ENCODE results near the gene STK11. TPM values are rescaled to one million over a fixed set of nuclear protein-coding genes. Genes with fewer than 3 reads are reported as not detected.

The STK11 gene
- total RNA-seq, 4 donors from 2014 or later, result 38.0 to 48.4 (median 44.2) TPM

DNA sequence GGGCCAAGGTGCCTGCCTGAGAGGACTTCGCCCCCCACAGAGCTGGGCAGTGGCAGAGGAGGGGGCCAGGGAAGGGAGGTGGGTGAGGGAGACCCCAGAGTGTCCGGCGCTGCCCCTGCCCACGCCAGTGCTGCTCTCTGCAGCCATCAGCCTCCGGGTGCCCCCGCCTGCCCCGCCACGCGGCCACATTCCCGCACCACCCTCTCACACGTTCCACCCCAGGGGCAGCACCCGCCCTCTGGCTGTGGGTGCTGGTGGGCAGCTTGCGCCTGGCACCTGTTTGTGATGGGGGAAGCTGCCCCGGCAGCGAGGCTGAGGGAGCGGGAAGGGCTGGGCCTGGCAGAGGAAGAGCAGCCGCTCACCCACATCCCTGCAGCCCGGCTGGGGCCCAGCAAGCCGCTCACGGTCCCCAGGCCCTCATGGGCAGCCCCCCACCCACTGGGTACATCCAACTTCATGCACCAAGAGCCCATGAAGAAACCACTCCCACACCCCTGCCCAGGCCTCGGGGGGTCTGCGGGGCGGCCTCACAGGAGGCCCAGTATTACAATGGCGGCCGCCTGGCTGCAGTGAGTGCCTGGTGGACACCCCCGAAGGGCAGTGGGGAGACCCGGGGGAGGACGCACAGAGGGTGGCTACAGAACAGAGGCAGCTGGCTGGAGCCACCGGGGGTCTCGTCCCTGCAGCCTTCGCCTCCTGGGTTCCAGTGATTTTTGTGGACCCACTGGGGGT is 45.5 kb upstream of the STK11 start:
- DNase-seq (ENCODE audit: low spot score), result no peak
- TF ChIP-seq, protein P1, sequence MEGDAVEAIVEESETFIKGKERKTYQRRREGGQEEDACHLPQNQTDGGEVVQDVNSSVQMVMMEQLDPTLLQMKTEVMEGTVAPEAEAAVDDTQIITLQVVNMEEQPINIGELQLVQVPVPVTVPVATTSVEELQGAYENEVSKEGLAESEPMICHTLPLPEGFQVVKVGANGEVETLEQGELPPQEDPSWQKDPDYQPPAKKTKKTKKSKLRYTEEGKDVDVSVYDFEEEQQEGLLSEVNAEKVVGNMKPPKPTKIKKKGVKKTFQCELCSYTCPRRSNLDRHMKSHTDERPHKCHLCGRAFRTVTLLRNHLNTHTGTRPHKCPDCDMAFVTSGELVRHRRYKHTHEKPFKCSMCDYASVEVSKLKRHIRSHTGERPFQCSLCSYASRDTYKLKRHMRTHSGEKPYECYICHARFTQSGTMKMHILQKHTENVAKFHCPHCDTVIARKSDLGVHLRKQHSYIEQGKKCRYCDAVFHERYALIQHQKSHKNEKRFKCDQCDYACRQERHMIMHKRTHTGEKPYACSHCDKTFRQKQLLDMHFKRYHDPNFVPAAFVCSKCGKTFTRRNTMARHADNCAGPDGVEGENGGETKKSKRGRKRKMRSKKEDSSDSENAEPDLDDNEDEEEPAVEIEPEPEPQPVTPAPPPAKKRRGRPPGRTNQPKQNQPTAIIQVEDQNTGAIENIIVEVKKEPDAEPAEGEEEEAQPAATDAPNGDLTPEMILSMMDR (IDR thresholded peaks at IDR 0.05), result no peak
- no peak for ATAC-seq (ENCODE audit: low FRiP score)

DNA sequence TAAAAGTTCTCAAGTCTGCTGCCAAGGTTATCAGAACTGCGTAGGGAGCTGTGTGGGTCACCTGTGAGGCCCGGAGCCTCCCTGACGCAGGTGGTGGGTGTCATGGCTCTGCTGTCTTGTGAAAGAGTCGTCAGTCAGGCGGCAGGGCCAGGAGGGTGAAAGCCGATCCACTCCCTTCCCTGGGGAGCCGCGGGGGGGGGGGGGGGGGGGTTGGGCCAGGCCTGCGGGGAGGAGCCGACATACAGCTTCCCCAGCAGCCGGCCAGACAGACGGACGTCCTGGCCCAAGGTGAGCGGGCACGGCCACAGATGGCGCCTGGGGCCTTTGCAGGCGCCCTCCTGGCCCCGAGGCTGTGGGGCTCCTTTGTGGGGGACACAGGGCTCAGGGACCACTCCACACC is 43.9 kb upstream of the STK11 start:
- TF ChIP-seq, protein P1 (IDR thresholded peaks at IDR 0.05), result no peak
- ATAC-seq (ENCODE audit: low FRiP score), result peak; percentile 68
- no peak for DNase-seq (ENCODE audit: low spot score)

DNA sequence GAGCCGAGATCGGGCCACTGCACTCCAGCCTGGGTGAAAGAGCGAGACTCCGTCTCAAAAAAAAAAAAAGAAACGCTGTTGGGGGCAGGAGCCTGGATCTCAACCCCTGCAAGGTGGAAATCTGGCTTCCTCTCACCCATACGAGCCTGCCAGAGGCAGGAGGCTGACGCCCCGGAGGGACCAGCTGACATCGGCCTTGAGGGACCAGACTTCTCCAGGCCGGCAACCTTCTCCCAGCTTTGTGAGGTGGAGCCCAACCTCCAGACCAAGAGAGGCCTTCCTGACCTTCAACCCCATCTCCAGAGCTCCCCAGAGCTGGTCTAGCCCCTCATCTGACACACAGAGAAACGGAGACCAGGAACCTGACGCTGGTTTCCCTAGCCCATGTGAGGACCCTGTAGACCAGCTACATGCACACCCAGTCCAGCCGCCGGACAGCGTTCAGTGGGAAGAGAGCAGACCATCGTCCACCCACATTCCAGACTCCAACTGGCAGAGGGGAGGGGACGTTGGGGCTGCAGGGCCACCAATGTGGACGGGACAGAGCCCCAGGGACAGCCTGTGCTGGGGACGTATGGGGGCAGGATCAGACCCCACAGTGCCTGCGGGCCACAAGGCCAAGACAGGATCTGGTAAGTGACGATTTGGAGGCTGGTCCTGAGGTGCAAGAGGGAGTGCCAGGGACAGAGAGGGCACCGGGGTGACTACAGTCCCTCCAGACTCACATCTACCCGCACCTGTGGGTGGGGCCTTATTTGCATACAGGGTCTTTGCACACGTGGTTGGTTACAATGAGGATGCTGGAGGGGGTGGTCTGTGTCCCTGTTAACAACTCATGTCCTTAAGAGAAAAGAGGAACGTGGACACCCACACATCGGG is 42.9 kb upstream of the STK11 start:
- TF ChIP-seq, protein P1 (IDR thresholded peaks at IDR 0.05), result no peak
- no peak for DNase-seq (ENCODE audit: low spot score)
- no peak for ATAC-seq (ENCODE audit: low FRiP score)

DNA sequence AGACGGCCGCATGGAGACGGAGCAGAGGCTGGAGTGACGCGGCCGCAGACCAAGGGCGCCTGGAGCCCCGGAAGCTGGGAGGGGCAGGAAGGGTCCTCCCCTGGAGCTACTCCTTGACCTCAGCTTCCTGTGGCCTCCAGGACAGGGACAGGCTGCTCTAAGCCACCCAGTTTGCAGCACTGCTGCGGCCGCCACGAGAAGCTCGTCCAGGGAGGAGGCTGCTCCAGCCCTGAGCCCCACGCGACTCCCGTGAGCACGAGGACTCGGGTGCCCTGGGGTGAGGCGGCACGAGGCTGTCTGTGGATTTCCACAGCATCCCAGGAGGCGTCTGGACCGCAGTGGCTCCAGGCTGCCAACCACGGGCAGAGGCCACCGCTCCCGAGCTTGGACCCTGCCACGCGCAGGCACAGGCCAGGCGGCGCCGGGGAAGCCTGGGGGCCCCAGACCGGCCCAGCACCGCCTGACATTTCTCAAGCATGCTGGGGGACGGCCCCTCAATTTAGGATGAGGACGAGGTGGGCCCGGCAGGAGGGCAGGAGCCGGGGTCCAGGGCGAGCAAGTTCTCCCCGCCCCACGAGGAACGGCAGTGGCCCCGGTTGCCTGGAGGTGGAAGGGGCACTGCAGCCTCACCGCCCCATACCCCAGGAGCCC is 42.2 kb upstream of the STK11 start:
- TF ChIP-seq, protein P1 (IDR thresholded peaks at IDR 0.05), result no peak
- ATAC-seq (ENCODE audit: low FRiP score), result no peak
- no peak for DNase-seq (ENCODE audit: low spot score)

DNA sequence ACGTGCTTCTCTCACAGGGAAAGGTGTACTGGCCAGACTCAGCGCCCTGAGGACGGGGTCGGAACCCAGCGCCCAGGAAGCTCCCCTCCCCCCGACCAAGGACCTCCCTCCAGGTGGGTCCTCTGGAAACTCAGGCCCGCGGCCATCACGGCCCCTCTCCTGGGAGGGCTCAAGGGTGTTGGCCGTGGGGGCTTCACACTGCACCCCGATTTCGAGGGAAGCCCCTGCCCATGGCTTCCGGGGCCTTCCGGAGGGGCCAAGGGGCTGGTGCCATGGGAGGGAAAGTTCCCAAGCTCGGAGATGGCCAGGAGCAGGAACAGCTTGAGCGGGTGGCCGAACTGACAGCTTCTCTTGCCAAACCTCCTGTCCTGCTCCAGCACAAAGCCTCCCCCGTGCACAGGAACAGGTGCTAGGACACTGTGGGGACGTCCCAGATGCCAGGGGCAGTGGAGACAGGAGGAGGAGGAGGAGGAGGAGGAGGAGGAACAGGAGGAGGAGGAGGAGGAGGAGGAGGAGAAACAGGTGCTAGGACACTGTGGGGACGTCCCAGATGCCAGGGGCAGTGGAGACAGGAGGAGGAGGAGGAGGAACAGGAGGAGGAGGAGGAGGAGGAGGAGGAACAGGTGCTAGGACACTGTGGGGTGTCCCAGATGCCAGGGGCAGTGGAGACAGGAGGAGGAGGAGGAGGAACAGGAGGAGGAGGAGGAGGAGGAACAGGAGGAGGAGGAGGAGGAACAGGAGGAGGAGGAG is 41.5 kb upstream of the STK11 start:
- TF ChIP-seq, protein P1 (IDR thresholded peaks at IDR 0.05), result no peak
- DNase-seq (ENCODE audit: low spot score) (no peak), ATAC-seq (ENCODE audit: low FRiP score) (no peak)

DNA sequence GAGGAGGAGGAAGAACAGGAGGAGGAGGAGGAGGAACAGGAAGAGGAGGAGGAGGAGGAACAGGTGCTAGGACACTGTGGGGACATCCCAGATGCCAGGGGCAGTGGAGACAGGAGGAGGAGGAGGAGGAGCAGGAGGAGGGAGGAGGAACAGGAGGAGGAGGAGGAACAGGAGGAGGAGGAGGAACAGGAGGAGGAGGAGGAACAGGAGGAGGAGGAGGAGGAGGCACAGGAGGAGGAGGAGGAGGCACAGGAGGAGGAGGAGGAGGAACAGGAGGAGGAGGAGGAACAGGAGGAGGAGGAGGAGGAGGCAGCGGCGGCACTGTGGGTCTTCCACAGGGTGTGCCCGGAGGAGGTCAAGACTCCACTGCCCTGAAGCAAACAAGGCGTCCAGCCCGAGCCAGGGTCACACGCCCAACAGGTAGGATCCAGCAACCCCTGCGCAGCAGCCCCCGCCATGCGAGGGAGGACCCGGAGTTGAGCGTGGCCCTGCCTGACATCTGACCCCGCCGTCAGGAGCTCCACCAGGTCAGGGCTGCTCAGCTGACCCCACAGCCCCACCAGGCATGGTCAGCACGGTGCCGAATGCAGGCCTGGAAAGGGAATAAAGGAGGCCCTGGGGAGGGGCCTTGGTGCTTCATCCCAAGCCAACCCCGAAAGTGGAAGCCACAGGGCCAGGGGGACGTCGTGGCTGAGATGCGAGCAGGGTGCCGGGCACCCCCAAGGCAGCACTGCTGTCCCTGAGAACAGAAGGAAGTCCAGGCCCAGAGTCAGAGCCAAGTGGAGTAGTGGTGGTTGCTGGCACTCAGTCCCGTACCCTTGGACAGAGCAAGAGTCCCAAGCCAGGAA is 40.7 kb upstream of the STK11 start:
- ATAC-seq (ENCODE audit: low FRiP score) (no peak), DNase-seq (ENCODE audit: low spot score) (no peak)

More for the DNA sequence above, 40.7 kb upstream of the STK11 start:
- TF ChIP-seq, protein P1 (IDR thresholded peaks at IDR 0.05), result no peak
